Measurements from ENCODE around the gene BAD.
"Not testable (repeated sequence)": the region's sequence is repeated elsewhere in the genome, so short reads cannot be mapped to it uniquely, and the experiment has no call there.

Gene BAD

GRCh38 chr11:64248578-64248977 lies 35.9 kb downstream of the BAD start:
- Histone ChIP-seq H3K14ac (ENCODE audit: low read length) (no peak overlapping the region), H3K4me3 (ENCODE audit: low read depth, low read length) (no peak overlapping the region), H3K9me3 (ENCODE audit: insufficient read depth, low read depth, low read length) (peaks cover 4% of the 10 kb centered on the region), H2BK120ac (ENCODE audit: insufficient read depth, low read length, poor library complexity) (no peak overlapping the region), H3K79me1 (ENCODE audit: low read length) (peaks cover 38% of the 10 kb centered on the region), H4K12ac (ENCODE audit: low read depth, low read length) (no peak overlapping the region), H3K36me3 (ENCODE audit: control insufficient read depth in 1 of 2, insufficient read depth in 2 of 2, low read length in 2 of 2) (peaks cover 12 to 20% of the 10 kb centered on the region in 2 experiments), H2BK5ac (ENCODE audit: low read depth, low read length, poor library complexity) (no peak overlapping the region), H4K91ac (ENCODE audit: low read depth, low read length) (no peak overlapping the region), H3K4me1 (ENCODE audit: control insufficient read depth in 1 of 2, insufficient read depth in 2 of 2, low read length in 2 of 2) (peaks cover 16 to 26% of the 10 kb centered on the region in 2 experiments), H3K27ac (ENCODE audit: low read depth, low read length) (no peak overlapping the region), H2BK12ac (ENCODE audit: low read length) (peak overlapping the region; percentile 6), H3K4ac (ENCODE audit: low read depth, low read length) (no peak overlapping the region), H3K18ac (ENCODE audit: low read length) (no peak overlapping the region), H3K23ac (ENCODE audit: low read length) (no peak overlapping the region), H3K27me3 (ENCODE audit: insufficient read depth, low read length) (no peaks in the 10 kb centered on the region), H2AFZ (ENCODE audit: insufficient read depth, low read length, poor library complexity) (no peak overlapping the region), H3K79me2 (ENCODE audit: control insufficient read depth, insufficient read depth, low read length, poor library complexity) (peaks cover 24% of the 10 kb centered on the region), H3K9ac (ENCODE audit: low read length) (no peak overlapping the region), H2AK5ac (ENCODE audit: low read length) (no peak overlapping the region), H3K4me2 (ENCODE audit: low read length) (no peak overlapping the region), H4K8ac (ENCODE audit: low read depth, low read length) (no peak overlapping the region)
- WGBS (ENCODE audit: extremely low coverage, insufficient coverage, insufficient read length), result no CpG with 5 or more reads among the region's 7 CpGs
- no peak for DNase-seq

DNA sequence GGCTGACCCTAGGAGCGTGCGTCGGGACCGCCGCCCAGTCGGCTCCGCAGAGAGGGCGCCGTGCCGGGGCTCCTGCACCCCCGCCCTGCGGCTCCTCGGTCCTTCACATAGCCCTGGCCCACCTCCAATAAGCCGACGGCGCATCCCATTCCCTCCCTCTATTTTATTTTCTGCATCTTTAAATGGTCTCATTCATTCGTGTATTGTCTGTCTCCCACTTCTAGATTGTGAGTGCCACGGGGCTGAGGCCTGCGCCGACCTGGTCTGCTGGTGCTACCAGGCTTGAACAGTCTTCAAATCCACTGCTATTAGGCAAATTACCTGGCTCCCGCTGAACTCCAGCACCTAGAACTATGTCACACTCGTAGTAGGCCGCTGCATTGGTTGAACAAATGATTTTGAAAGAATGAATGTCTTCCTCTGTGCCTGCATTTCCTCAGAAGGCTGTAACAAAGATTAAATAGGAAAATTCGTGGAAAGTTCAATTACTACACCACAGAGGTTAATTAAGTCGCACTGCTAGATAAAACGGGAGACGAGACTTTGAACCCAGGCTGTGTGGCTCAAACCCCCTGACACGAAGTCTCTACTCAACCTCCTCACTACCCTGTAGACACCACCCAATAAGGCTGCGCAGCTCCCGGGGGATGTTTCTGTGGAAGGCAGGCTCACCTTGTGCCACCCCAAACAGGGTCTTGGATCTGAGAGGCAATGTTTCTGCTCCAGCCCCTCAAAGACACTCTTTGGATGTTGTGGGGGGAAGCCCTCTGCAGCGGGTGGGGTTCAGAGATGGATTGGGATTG lies 36.5 kb downstream of the BAD start:
- H3K18ac ChIP-seq (ENCODE audit: low read length), result peak overlapping the region; percentile 16
- H3K14ac ChIP-seq (ENCODE audit: low read length), result peak overlapping the region; percentile 48
- H3K4me1 ChIP-seq (ENCODE audit: control insufficient read depth in 1 of 2, insufficient read depth in 2 of 2, low read length in 2 of 2), result peaks cover 21 to 33% of the 10 kb centered on the region in 2 experiments
- H2AK5ac ChIP-seq (ENCODE audit: low read length), result peak overlapping the region; percentile 32
- H3K79me1 ChIP-seq (ENCODE audit: low read length), result peaks cover 38% of the 10 kb centered on the region
- peak overlapping the region; percentile 11 for H2BK12ac ChIP-seq (ENCODE audit: low read length)
- H4K91ac ChIP-seq (ENCODE audit: low read depth, low read length), result peak overlapping the region; percentile 90
- H3K23ac ChIP-seq (ENCODE audit: low read length), result no peak overlapping the region
- no peak for DNase-seq
- peak overlapping the region; percentile 78 for H4K12ac ChIP-seq (ENCODE audit: low read depth, low read length)
- H2AFZ ChIP-seq (ENCODE audit: insufficient read depth, low read length, poor library complexity), result peak overlapping the region; percentile 63
- H2BK5ac ChIP-seq (ENCODE audit: low read depth, low read length, poor library complexity), result peak overlapping the region; percentile 23
- peak overlapping the region; percentile 50 for H3K27ac ChIP-seq (ENCODE audit: low read depth, low read length)
- H3K79me2 ChIP-seq (ENCODE audit: control insufficient read depth, insufficient read depth, low read length, poor library complexity), result peaks cover 26% of the 10 kb centered on the region
- peak overlapping the region; percentile 40 for H3K4ac ChIP-seq (ENCODE audit: low read depth, low read length)
- peak overlapping the region; percentile 91 for H4K8ac ChIP-seq (ENCODE audit: low read depth, low read length)
- no CpG with 5 or more reads among the region's 31 CpGs for WGBS (ENCODE audit: extremely low coverage, insufficient coverage, insufficient read length)
- peaks cover 4% of the 10 kb centered on the region for H3K9me3 ChIP-seq (ENCODE audit: insufficient read depth, low read depth, low read length)
- H3K4me2 ChIP-seq (ENCODE audit: low read length), result peak overlapping the region; percentile 72
- H3K27me3 ChIP-seq (ENCODE audit: insufficient read depth, low read length), result no peaks in the 10 kb centered on the region
- peak overlapping the region; percentile 65 for H3K9ac ChIP-seq (ENCODE audit: low read length)
- H2BK120ac ChIP-seq (ENCODE audit: insufficient read depth, low read length, poor library complexity), result peak overlapping the region; percentile 64
- peak overlapping the region; percentile 55 for H3K4me3 ChIP-seq (ENCODE audit: low read depth, low read length)
- peaks cover 19 to 23% of the 10 kb centered on the region in 2 experiments for H3K36me3 ChIP-seq (ENCODE audit: control insufficient read depth in 1 of 2, insufficient read depth in 2 of 2, low read length in 2 of 2)

- H3K9ac ChIP-seq (ENCODE audit: low read length), result peak within 1 kb of the TSS; percentile 93
- H3K36me3 ChIP-seq (ENCODE audit: control insufficient read depth in 1 of 2, insufficient read depth in 2 of 2, low read length in 2 of 2), result peaks cover 19 to 26% of the 10 kb centered on the region in 2 experiments
- no peaks in the 10 kb centered on the region for H3K27me3 ChIP-seq (ENCODE audit: insufficient read depth, low read length)
- peak within 1 kb of the TSS; percentile 97 for H3K4me3 ChIP-seq (ENCODE audit: low read depth, low read length)
- H3K14ac ChIP-seq (ENCODE audit: low read length), result peak within 1 kb of the TSS; percentile 97
- H3K4ac ChIP-seq (ENCODE audit: low read depth, low read length), result peak within 1 kb of the TSS; percentile 89
- peak within 1 kb of the TSS; percentile 73 for H3K4me2 ChIP-seq (ENCODE audit: low read length)
- H3K18ac ChIP-seq (ENCODE audit: low read length), result peak within 1 kb of the TSS; percentile 91
- peak within 1 kb of the TSS; percentile 97 for H2AK5ac ChIP-seq (ENCODE audit: low read length)
- peaks cover 28% of the 10 kb centered on the region for H3K79me2 ChIP-seq (ENCODE audit: control insufficient read depth, insufficient read depth, low read length, poor library complexity)
- peak within 1 kb of the TSS; percentile 97 for H4K8ac ChIP-seq (ENCODE audit: low read depth, low read length)
- peak within 1 kb of the TSS; percentile 90 for H2AFZ ChIP-seq (ENCODE audit: insufficient read depth, low read length, poor library complexity)
- peaks cover 4% of the 10 kb centered on the region for H3K9me3 ChIP-seq (ENCODE audit: insufficient read depth, low read depth, low read length)
- peak within 1 kb of the TSS; percentile 93 for H2BK12ac ChIP-seq (ENCODE audit: low read length)
- H3K79me1 ChIP-seq (ENCODE audit: low read length), result peaks cover 40% of the 10 kb centered on the region
- peak within 1 kb of the TSS; percentile 97 for H2BK120ac ChIP-seq (ENCODE audit: insufficient read depth, low read length, poor library complexity)
- peak within 1 kb of the TSS; percentile 78 for H4K12ac ChIP-seq (ENCODE audit: low read depth, low read length)
- H3K27ac ChIP-seq (ENCODE audit: low read depth, low read length), result peak within 1 kb of the TSS; percentile 94
- peak; percentile 77 to 79 for DNase-seq
- no CpG with 5 or more reads among the region's 74 CpGs for WGBS (ENCODE audit: extremely low coverage, insufficient coverage, insufficient read length)
- peak within 1 kb of the TSS; percentile 98 for H4K91ac ChIP-seq (ENCODE audit: low read depth, low read length)
- peaks cover 25 to 38% of the 10 kb centered on the region in 2 experiments for H3K4me1 ChIP-seq (ENCODE audit: control insufficient read depth in 1 of 2, insufficient read depth in 2 of 2, low read length in 2 of 2)
- H2BK5ac ChIP-seq (ENCODE audit: low read depth, low read length, poor library complexity), result peak within 1 kb of the TSS; percentile 41
- peak within 1 kb of the TSS; percentile 50 for H3K23ac ChIP-seq (ENCODE audit: low read length)
These were observed 37.4 kb downstream of the BAD start, which contains the start of gene PPP1R14B for GRCh38 chr11:64246871-64247728. Gene PPP1R14B, minus strand, starts transcription at chr11:64246943. Its CDS starts 270 bp downstream, at chr11:64246673.

DNA sequence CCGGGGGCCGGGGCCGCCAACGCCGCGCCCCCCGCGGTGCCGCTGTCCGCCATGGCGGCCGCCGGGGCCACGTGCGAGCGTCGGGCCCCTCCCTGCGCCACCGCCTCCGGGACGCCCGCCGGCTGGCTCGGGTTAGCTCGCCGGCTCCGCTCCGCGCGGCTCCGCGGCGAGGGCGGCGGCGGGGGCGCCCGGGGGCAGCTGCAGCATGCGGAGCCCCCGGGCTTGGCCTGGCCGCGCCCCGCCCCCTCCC lies 37.9 kb downstream of the BAD start:
- H2BK12ac ChIP-seq (ENCODE audit: low read length); DNase-seq; H3K23ac ChIP-seq (ENCODE audit: low read length); H2BK120ac ChIP-seq (ENCODE audit: insufficient read depth, low read length, poor library complexity); H2AK5ac ChIP-seq (ENCODE audit: low read length); H3K4ac ChIP-seq (ENCODE audit: low read depth, low read length); H4K12ac ChIP-seq (ENCODE audit: low read depth, low read length); H3K9me3 ChIP-seq (ENCODE audit: insufficient read depth, low read depth, low read length); H2AFZ ChIP-seq (ENCODE audit: insufficient read depth, low read length, poor library complexity); H3K18ac ChIP-seq (ENCODE audit: low read length); H3K27me3 ChIP-seq (ENCODE audit: insufficient read depth, low read length): not testable (repeated sequence)
- Histone ChIP-seq H3K27ac (ENCODE audit: low read depth, low read length) (peak overlapping the region; percentile 87), H3K9ac (ENCODE audit: low read length) (peak overlapping the region; percentile 92), H3K4me3 (ENCODE audit: low read depth, low read length) (peak overlapping the region; percentile 97), H3K4me1 (ENCODE audit: control insufficient read depth in 1 of 2, insufficient read depth in 2 of 2, low read length in 2 of 2) (peaks cover 24 to 36% of the 10 kb centered on the region in 2 experiments), H3K14ac (ENCODE audit: low read length) (peak overlapping the region; percentile 78), H3K79me1 (ENCODE audit: low read length) (peaks cover 40% of the 10 kb centered on the region), H4K91ac (ENCODE audit: low read depth, low read length) (peak overlapping the region; percentile 75), H2BK5ac (ENCODE audit: low read depth, low read length, poor library complexity) (peak overlapping the region; percentile 23), H3K36me3 (ENCODE audit: control insufficient read depth in 1 of 2, insufficient read depth in 2 of 2, low read length in 2 of 2) (peaks cover 19 to 26% of the 10 kb centered on the region in 2 experiments), H4K8ac (ENCODE audit: low read depth, low read length) (peak overlapping the region; percentile 58), H3K79me2 (ENCODE audit: control insufficient read depth, insufficient read depth, low read length, poor library complexity) (peaks cover 28% of the 10 kb centered on the region), H3K4me2 (ENCODE audit: low read length) (peak overlapping the region; percentile 73)
- WGBS (ENCODE audit: extremely low coverage, insufficient coverage, insufficient read length), result no CpG with 5 or more reads among the region's 43 CpGs

Measured in trophoblast cell (in vitro differentiated cells and primary cell).